Measurements from ENCODE around the gene AURKB.

DNA sequence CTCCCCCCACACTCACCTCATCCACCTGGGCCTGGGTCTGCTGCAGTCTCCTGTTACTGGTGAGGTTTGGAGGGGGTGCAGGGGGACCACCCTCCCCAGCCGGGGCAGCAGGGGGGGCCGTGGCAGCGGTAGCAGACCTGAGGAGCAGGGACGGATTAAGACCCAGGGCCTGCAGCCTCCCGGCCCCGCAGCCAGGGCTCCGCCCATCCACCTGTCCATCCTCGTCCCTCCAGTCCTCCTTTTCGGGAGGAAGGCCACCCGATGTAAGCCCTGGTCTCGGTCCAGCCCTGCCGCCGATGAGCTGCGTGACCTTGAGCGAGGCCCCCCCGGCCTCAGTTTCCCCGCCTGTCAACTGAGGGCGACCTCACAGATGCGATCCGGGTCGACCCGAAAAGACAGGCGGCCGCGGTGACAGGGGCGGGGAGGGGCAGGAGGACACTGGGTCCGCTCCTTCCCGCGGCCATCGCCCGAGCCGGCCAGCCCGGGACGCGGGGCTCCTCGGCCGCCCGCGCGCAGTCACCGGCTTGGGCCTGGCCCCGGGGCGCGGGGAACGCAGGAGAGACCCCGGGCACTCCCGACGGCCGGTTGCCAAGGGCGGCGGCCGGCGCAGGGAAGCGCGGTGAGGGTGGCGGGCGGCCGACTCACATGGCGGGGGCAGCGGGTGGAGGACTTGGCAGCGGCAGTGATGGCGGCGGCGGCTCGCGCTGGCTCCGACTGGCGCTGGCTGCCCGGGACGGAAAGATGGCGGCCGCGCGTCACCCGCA, 48.0 kb downstream of the AURKB start, which contains the start of gene VAMP2:
- TF ChIP-seq SIN3A (IDR thresholded peaks at IDR 0.05; ENCODE audit: borderline replicate concordance, insufficient read depth, low read length) (0 out of 2 replicates have a peak, but pooled peaks have one; percentile 38), POLR2AphosphoS5 (IDR thresholded peaks at IDR 0.05; ENCODE audit: low read depth, low read length) (peak; percentile 55; the same call in 1 of the 2 replicates), TAF1 (IDR thresholded peaks at IDR 0.05; ENCODE audit: borderline replicate concordance, insufficient read depth, low read length) (peak; percentile 54; the same call in 1 of the 2 replicates)
- TF ChIP-seq, protein P1, sequence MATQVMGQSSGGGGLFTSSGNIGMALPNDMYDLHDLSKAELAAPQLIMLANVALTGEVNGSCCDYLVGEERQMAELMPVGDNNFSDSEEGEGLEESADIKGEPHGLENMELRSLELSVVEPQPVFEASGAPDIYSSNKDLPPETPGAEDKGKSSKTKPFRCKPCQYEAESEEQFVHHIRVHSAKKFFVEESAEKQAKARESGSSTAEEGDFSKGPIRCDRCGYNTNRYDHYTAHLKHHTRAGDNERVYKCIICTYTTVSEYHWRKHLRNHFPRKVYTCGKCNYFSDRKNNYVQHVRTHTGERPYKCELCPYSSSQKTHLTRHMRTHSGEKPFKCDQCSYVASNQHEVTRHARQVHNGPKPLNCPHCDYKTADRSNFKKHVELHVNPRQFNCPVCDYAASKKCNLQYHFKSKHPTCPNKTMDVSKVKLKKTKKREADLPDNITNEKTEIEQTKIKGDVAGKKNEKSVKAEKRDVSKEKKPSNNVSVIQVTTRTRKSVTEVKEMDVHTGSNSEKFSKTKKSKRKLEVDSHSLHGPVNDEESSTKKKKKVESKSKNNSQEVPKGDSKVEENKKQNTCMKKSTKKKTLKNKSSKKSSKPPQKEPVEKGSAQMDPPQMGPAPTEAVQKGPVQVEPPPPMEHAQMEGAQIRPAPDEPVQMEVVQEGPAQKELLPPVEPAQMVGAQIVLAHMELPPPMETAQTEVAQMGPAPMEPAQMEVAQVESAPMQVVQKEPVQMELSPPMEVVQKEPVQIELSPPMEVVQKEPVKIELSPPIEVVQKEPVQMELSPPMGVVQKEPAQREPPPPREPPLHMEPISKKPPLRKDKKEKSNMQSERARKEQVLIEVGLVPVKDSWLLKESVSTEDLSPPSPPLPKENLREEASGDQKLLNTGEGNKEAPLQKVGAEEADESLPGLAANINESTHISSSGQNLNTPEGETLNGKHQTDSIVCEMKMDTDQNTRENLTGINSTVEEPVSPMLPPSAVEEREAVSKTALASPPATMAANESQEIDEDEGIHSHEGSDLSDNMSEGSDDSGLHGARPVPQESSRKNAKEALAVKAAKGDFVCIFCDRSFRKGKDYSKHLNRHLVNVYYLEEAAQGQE (IDR thresholded peaks at IDR 0.05; ENCODE audit: insufficient read depth in 1 of 2, low read depth in 2 of 2, low read length in 2 of 2), result no peak
